COLO668 (cell line): ENCODE data around the gene STAB2.
"Not testable (repeated sequence)": the region's sequence is repeated elsewhere in the genome, so short reads cannot be mapped to it uniquely, and the experiment has no call there.

Experiments
- DNase-seq: peaks from one replicate; lab custom pipeline; 2025; ENCODE audit not compliant: unreplicated experiment; lab: John Stamatoyannopoulos, UW

The STAB2 gene

DNA sequence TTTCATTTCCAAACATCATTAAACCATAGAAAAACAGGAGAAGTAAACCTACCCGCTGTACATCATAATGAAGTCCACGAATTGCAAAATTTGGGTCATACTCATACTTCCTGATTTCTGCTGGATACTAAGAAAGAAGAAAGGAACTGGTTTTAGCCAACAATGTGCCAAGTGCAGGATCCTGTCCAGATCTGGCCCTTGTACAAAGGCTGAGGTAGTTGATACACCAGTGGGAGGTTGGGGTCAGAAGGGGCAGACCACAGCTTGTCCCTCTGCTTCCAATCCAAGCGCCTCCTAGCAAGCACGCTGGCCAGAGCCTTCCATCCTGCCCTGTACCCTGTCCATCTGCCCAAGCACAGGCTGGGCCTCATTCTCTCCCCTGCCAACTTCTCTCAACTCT, 219.7 kb downstream of the STAB2 start:
- no peak for DNase-seq

- no peak for DNase-seq
Observed at GRCh38 chr12:103807561-103808238, 220.6 kb downstream of the STAB2 start.

DNA sequence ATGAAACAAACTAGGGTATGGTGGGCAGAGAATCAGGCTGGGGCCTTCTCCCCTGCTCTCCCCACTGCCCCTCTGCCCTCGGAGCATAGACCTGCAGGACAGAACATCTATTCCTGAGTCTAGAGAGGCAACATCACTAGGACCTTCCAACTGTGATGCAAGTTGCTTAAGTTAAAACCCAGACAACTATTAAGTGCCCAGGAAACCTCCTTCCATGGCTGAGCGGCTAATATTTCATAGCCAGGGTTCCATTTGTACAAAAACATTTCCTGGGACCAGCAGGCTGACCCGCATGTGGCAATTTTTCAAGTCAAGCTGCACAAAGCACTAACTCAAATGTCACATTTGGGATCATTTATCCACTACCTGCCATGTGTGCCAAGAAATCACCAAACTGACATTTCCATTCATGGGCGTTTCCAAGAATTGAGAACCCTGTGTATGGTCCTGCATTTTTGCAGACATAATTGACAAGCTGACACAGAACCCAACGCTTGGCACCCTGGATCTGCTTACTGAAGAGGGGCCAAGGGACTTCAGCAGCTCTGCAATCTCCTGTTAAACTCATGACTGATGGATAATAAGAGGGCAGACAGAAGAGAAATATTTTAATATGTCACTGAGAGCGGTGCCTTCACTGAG, 221.3 kb downstream of the STAB2 start:
- DNase-seq, result no peak

DNA sequence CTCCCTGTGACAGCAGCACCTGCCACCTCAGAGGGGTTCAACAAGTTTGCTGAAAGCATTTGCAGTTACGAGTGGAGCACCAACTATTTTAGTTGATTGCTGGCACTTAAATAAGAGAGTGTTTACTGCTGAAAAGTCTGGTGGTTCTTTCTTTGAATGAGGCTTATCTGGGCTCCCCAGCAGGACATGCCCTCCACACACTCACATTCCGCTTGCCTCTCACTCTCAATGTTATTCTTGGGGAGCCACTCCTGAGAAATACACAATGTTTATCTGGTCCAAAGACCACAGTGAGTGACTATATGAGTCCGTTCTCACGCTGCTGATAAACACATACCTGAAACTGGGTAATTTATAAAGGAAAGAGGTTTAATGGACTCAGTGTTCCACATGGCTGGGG, 222.1 kb downstream of the STAB2 start:
- no peak for DNase-seq

DNA sequence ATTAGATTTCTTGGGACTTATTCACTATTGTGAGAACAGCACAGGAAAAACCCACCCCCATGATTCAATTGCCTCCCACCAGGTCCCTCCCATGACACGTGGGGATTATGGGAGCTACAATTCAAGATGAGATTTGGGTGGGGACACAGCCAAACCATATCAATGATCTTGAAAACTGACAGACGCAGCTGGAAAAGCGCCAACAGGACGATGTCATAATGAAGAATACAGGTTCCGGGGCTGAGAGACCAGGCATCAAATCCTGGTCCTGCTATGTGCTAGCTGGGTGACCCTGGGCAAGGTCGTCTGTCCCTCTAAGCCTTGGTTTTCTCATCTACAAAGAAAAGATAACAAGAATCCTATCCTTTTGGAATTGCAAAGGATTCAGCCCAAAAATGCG, 222.6 kb downstream of the STAB2 start:
- not testable (repeated sequence) for DNase-seq

- no peak for DNase-seq
Observed at GRCh38 chr12:103810111-103810510, 223.0 kb downstream of the STAB2 start.

DNA sequence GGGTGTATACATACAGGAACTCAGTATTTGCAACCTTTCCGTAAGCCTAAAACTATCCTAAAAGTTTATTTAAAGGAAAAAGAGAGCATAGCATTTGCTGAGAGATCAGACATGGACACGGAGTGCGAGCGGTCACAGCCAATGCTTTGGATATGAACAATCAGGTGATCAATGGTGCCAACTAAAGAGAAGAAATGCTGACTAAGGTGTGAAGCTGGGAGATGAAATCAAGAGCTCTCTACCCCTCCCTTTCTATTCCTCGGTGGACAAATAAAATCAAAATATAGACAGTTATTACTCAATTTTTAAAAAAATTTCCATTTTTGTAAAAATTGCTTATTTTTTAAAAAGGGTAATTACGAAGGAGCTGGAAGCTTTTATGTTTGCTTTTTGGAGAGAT, 224.7 kb downstream of the STAB2 start:
- no peak for DNase-seq

GRCh38 chr12:103812789-103813188, 225.7 kb downstream of the STAB2 start:
- no peak for DNase-seq

DNA sequence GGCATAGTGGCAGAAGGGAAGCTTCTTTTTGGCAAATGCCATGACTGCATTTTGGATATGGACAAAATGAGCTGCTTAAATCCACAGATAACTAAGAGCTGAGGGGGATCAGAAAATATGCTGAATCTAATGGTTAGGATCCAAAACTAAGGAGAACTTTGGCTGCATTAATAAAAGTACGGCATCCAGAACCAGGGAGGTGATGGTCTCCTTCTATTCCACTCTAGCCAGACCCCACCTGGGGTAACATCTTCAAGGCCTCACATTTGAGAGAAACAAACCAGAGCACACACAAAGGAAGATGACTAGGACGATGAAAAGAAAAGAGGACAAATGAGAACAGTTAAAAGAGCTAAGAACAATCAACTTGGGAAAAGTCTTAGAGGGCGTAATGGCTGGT, 226.4 kb downstream of the STAB2 start:
- DNase-seq, result no peak

DNA sequence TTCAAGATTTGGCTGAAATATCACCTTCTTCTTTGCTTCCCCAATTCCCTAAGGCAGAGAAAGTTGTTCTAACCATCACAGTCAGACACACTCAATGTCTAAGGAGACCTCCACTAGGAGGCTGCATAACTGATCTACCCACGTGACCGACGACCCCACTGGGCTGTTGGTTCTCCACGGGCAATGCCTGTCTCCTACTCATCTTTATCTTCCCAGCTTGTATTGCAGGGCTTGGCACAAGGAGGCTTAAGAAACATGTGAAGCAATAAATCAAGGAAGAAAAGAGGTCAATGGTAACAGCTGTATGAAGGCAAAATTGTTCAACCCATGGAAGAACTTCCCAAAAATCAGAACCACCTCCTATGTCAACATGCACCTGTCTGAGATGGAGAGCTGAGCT, 226.9 kb downstream of the STAB2 start:
- no peak for DNase-seq

DNA sequence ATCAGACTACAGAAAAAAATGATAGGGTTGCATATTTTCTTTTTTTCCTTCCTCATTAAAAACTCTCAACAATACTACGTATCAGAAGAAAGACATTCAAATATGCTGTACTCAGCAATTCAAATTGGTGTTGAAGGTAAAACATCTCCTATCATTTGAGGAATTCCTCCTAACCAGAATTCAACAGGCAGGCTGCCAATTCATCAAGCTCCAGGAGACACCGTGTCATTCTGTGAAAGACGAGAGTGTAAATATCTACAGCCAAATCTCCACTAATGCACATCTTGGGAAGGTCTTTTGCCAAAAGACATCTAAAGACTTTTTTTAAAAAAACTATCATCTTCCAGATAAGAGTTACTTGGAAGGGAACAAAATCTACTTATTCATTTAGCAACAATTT, 227.4 kb downstream of the STAB2 start:
- DNase-seq, result no peak
